Measurements from ENCODE around the gene GANAB. TPM values are rescaled to one million over a fixed set of nuclear protein-coding genes. Genes with fewer than 3 reads are reported as not detected.

GANAB gene
- total and polyA plus RNA-seq, 2 of the 4 experiments (the other 2 are of a cell fraction): 209 to 344 TPM

GRCh38 chr11:62632492-62632891 is 13.9 kb downstream of the GANAB start:
- ATAC-seq (ENCODE audit: low read depth): no peak
- CTCF ChIA-PET: no interaction called here

More at GRCh38 chr11:62632492-62632891, 13.9 kb downstream of the GANAB start:
- Histone ChIP-seq H3K27ac (ENCODE audit: insufficient read depth, low read length) (no peak overlapping the region), H2BK5ac (ENCODE audit: low read depth, low read length, poor library complexity, severe bottlenecking) (no peak overlapping the region), H3K4ac (ENCODE audit: low read depth, low read length) (no peak overlapping the region), H3K9me1 (ENCODE audit: insufficient read depth, low read length) (peaks cover 5% of the 10 kb centered on the region; the same call in 1 of the 2 replicates), H3K4me1 (ENCODE audit: control insufficient read depth, insufficient read depth, low read length) (no peaks in the 10 kb centered on the region), H4K8ac (ENCODE audit: low read depth in 2 of 2, low read length in 2 of 2) (no peak overlapping the region), H4K91ac (ENCODE audit: insufficient read depth, low read depth, low read length) (no peak overlapping the region), H3K4me2 (ENCODE audit: low read depth, low read length) (no peak overlapping the region), H4K20me1 (ENCODE audit: insufficient read depth, low read length) (no peaks in the 10 kb centered on the region; the same call in 1 of the 2 replicates), H2BK15ac (ENCODE audit: low read depth, low read length) (no peak overlapping the region), H3K23ac (ENCODE audit: low read depth, low read length) (no peak overlapping the region), H3K9ac (ENCODE audit: low read depth, low read length) (no peak overlapping the region), H3K4me3 (ENCODE audit: insufficient read depth, low read depth, low read length) (no peak overlapping the region), H3K27me3 (ENCODE audit: control insufficient read depth, insufficient read depth, low read length) (no peaks in the 10 kb centered on the region), H3K79me1 (ENCODE audit: low read depth in 1 of 2, low read length in 2 of 2) (peaks cover 30 to 41% of the 10 kb centered on the region in 2 experiments), H3K36me3 (ENCODE audit: control insufficient read depth, insufficient read depth, low read length) (peaks cover 72% of the 10 kb centered on the region), H3K56ac (ENCODE audit: extremely low read depth, insufficient read depth, low read length) (no peak overlapping the region), H3K14ac (replicated peaks; ENCODE audit: low read depth, low read length) (no peak overlapping the region), H3K9me3 (ENCODE audit: control insufficient read depth, insufficient read depth, low read length) (no peaks in the 10 kb centered on the region), H2AK5ac (ENCODE audit: low read depth, low read length) (no peak overlapping the region), H2BK20ac (ENCODE audit: low read depth, low read length) (no peak overlapping the region), H2AK9ac (replicated peaks; ENCODE audit: low read depth, low read length, poor library complexity) (no peak overlapping the region), H2AFZ (replicated peaks; ENCODE audit: low read length, poor library complexity) (no peak overlapping the region), H2BK120ac (ENCODE audit: low read depth, low read length) (no peak overlapping the region), H4K5ac (ENCODE audit: low read depth, low read length) (no peak overlapping the region), H3K18ac (ENCODE audit: low read depth, low read length) (no peak overlapping the region)
- TF ChIP-seq POLR2A (IDR thresholded peaks at IDR 0.05; ENCODE audit: low read depth, low read length) (no peak), NFE2L2 (IDR thresholded peaks at IDR 0.05; ENCODE audit: low read depth, low read length) (no peak), CTCF (conservative IDR thresholded peaks at IDR 0.05; ENCODE audit: low read depth, low read length) (no peak), BHLHE40 (IDR thresholded peaks at IDR 0.05; ENCODE audit: low read depth, low read length) (no peak), CHD1 (IDR thresholded peaks at IDR 0.05; ENCODE audit: low read depth, low read length) (no peak), MAFK (IDR thresholded peaks at IDR 0.05; ENCODE audit: low read depth, low read length) (no peak), RFX5 (IDR thresholded peaks at IDR 0.05; ENCODE audit: low read depth, low read length) (no peak), RAD21 (IDR thresholded peaks at IDR 0.05; ENCODE audit: low read length) (no peak), RCOR1 (IDR thresholded peaks at IDR 0.05; ENCODE audit: insufficient replicate concordance, low read length) (no peak), CEBPB (IDR thresholded peaks at IDR 0.05; ENCODE audit: low read depth, low read length) (no peak), FOS (IDR thresholded peaks at IDR 0.05; ENCODE audit: low read depth, low read length) (no peak), MXI1 (IDR thresholded peaks at IDR 0.05; ENCODE audit: borderline replicate concordance, low read depth, low read length) (no peak)
- TF ChIP-seq, protein P1, sequence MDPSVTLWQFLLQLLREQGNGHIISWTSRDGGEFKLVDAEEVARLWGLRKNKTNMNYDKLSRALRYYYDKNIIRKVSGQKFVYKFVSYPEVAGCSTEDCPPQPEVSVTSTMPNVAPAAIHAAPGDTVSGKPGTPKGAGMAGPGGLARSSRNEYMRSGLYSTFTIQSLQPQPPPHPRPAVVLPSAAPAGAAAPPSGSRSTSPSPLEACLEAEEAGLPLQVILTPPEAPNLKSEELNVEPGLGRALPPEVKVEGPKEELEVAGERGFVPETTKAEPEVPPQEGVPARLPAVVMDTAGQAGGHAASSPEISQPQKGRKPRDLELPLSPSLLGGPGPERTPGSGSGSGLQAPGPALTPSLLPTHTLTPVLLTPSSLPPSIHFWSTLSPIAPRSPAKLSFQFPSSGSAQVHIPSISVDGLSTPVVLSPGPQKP (IDR thresholded peaks at IDR 0.05; ENCODE audit: borderline replicate concordance, low read depth, low read length): no peak
- TF ChIP-seq, protein P2, sequence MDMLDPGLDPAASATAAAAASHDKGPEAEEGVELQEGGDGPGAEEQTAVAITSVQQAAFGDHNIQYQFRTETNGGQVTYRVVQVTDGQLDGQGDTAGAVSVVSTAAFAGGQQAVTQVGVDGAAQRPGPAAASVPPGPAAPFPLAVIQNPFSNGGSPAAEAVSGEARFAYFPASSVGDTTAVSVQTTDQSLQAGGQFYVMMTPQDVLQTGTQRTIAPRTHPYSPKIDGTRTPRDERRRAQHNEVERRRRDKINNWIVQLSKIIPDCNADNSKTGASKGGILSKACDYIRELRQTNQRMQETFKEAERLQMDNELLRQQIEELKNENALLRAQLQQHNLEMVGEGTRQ (IDR thresholded peaks at IDR 0.05; ENCODE audit: low read depth, low read length): no peak
- in situ Hi-C loops (cut with MboI; ENCODE audit: low sequenced_read_pairs): no loop called here
- 96% methylated on average over 5 of the region's 6 CpGs; no CpG with 5 or more reads in 1 of the 2 experiments for WGBS, 2 experiments (ENCODE audit: extremely low coverage in 2 of 2, insufficient read length in 1 of 2)
- DNase-seq: no peak
- POLR2A ChIA-PET (ENCODE audit: unreplicated experiment): no interaction called here
- intact Hi-C loops (cut with micrococcal nuclease): no loop called here
- dilution Hi-C loops (cut with HindIII; ENCODE audit: low sequenced_read_pairs, unreplicated experiment): no loop called here
- BruUV-seq (replicated peaks): no TSS peak
